B cell (primary cell): ENCODE data around the gene LRP11.

Experiments used
- CTCF ChIP-seq: fragments of 200-600 bp; IDR thresholded peaks from one replicate; pipeline ENCODE4 v1.8.0; 2022; ENCODE audit warnings: antibody characterized with exemption, mild to moderate bottlenecking
- EZH2 ChIP-seq: IDR thresholded peaks from 2 replicates; pipeline ENCODE4 v1.6.1; 2012; ENCODE audit warnings: borderline replicate concordance, low read depth, mild to moderate bottlenecking, moderate library complexity, low read length; ENCODE audit not compliant: insufficient read depth, poor library complexity, severe bottlenecking

GRCh38 chr6:149869275-149869892, 5.2 kb upstream of the LRP11 start:
- TF ChIP-seq CTCF (no peak), EZH2 (no peak)
